Measurements from ENCODE around the gene ORMDL3. TPM values are rescaled to one million over a fixed set of nuclear protein-coding genes. Genes with fewer than 3 reads are reported as not detected.

The ORMDL3 gene
- polyA plus RNA-seq, 1 experiment, result 45.6 TPM

DNA sequence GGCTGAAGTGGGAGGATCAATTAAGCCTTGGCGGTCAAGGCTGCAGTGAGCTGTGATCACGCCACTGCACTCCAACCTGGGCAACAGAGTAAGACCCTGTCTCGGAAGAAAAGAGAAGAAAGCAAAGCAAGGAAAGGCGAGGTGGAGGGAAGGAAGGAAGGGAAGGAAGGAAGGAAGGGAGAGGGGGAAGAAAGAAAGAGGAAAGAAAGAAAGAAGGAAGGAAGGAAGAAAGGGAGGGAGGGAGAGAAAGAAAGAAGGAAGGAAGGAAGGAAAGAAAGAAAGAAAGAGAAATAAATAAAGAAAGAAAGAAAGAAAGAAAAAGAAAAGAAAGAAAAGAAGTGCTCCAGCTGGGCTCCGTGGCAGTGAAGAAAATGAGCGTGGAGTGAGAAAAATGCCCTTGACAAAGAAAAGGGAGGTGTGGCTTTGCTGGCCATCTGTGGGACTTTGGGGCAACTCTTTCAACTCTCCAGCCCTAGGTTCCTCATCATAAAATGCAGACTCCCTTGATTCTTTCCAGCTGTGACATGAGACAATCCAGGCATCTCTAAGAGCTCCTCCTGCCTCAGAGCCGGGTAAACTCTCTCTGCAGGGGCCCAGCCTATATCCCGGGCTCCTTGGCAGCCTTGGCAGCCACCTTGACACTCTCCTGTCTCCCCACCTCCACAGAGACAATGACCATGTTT, 37.8 kb upstream of the ORMDL3 start:
- CTCF ChIA-PET, result interaction anchor here (0.7 to 2.5 kb wide), 3 partner anchors 15 to 484 kb away, joined by 3 to 12 read pairs (median 3); partner anchors contain the start of gene PSMD3
- H3K9me3 ChIP-seq (ENCODE audit: control insufficient read depth, insufficient read depth, low read length), result no peaks in the 10 kb centered on the region; the same call in 1 of the 2 replicates
- H3K27ac ChIP-seq (ENCODE audit: low read depth, low read length), result no peak overlapping the region
- peaks cover 11% of the 10 kb centered on the region for H3K27me3 ChIP-seq (ENCODE audit: control insufficient read depth, insufficient read depth, low read length)
- TF ChIP-seq, protein P1, sequence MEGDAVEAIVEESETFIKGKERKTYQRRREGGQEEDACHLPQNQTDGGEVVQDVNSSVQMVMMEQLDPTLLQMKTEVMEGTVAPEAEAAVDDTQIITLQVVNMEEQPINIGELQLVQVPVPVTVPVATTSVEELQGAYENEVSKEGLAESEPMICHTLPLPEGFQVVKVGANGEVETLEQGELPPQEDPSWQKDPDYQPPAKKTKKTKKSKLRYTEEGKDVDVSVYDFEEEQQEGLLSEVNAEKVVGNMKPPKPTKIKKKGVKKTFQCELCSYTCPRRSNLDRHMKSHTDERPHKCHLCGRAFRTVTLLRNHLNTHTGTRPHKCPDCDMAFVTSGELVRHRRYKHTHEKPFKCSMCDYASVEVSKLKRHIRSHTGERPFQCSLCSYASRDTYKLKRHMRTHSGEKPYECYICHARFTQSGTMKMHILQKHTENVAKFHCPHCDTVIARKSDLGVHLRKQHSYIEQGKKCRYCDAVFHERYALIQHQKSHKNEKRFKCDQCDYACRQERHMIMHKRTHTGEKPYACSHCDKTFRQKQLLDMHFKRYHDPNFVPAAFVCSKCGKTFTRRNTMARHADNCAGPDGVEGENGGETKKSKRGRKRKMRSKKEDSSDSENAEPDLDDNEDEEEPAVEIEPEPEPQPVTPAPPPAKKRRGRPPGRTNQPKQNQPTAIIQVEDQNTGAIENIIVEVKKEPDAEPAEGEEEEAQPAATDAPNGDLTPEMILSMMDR (IDR thresholded peaks at IDR 0.05; ENCODE audit: low read depth, low read length), result no peak
- no peak for DNase-seq (ENCODE audit: low read depth, low spot score)
- POLR2A ChIA-PET, result no interaction called here
- no peak overlapping the region for H3K4me3 ChIP-seq (ENCODE audit: low read depth, low read length)

DNA sequence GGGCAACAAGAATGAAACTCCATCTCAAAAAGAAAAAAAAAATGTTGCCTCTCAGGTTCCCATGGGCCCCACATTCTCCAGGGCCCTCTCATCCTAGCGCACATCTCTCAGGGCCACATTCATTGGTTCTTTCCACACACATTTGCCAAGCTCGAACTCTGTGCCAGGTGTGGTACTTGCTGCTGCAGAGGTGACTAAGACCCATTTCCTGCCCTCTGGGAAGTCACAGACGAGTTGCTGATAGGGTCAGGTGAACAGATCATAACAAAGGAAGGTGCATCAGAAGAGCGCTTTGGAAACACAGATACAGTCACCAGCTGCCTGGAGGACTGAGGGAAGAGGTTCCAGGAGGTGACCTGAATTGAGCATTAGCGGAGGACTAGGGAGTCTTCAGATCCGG, 36.4 kb upstream of the ORMDL3 start:
- CTCF ChIA-PET, result interaction anchor here (1.5 kb wide), 1 partner anchor 18 kb away, joined by 3 read pairs; no protein-coding TSS in a partner anchor
- peaks cover 7% of the 10 kb centered on the region for H3K27me3 ChIP-seq (ENCODE audit: control insufficient read depth, insufficient read depth, low read length)
- DNase-seq (ENCODE audit: low read depth, low spot score), result no peak
- no peak overlapping the region for H3K4me3 ChIP-seq (ENCODE audit: low read depth, low read length)
- POLR2A ChIA-PET, result no interaction called here
- H3K9me3 ChIP-seq (ENCODE audit: control insufficient read depth, insufficient read depth, low read length), result no peaks in the 10 kb centered on the region; the same call in 1 of the 2 replicates
- no peak overlapping the region for H3K27ac ChIP-seq (ENCODE audit: low read depth, low read length)
- TF ChIP-seq, protein P1 (IDR thresholded peaks at IDR 0.05; ENCODE audit: low read depth, low read length), result no peak

DNA sequence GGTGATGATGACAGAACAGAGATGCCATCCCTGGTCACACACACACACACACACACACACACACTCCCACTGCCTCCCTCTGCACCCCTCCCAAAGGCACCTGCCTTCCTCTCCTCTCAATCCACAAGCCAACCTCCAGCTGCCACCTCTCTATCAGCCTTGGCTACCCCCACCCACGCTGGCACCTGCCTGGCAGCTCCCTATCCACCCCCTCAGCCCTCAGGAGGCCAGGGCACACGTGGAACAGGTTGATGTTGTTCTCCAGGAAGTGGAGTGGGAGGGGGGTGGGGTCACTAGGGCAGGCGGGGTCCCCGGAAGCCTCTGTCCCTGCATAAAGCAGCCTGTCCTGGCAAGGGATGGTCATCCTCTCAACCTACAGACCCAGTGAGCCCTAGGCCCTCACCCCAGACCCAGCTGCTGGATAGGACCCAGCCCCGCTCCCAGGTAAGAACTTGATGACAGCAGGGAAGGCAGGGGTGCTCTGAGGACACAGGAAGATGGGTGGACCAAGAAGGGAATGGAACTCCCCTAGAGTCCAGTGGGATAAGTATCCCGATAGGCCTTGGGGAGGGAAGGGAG, 35.3 kb upstream of the ORMDL3 start, which contains the start of gene GSDMA:
GSDMA (plus strand) TSS at position 363 of the 579 bp plus-strand sequence. CDS start 2,684 bp downstream, outside the sequence.
- peaks cover 9% of the 10 kb centered on the region for H3K27me3 ChIP-seq (ENCODE audit: control insufficient read depth, insufficient read depth, low read length)
- CTCF ChIA-PET, result no interaction called here
- POLR2A ChIA-PET, result interaction anchor here (0.5 kb wide), 1 partner anchor 1136 kb away, joined by 4 read pairs; no protein-coding TSS in a partner anchor
- no peaks in the 10 kb centered on the region; the same call in 1 of the 2 replicates for H3K9me3 ChIP-seq (ENCODE audit: control insufficient read depth, insufficient read depth, low read length)
- no peak within 1 kb of the TSS for H3K27ac ChIP-seq (ENCODE audit: low read depth, low read length)
- no peak within 1 kb of the TSS for H3K4me3 ChIP-seq (ENCODE audit: low read depth, low read length)
- no peak for DNase-seq (ENCODE audit: low read depth, low spot score)
- TF ChIP-seq, protein P1 (IDR thresholded peaks at IDR 0.05; ENCODE audit: low read depth, low read length), result no peak

DNA sequence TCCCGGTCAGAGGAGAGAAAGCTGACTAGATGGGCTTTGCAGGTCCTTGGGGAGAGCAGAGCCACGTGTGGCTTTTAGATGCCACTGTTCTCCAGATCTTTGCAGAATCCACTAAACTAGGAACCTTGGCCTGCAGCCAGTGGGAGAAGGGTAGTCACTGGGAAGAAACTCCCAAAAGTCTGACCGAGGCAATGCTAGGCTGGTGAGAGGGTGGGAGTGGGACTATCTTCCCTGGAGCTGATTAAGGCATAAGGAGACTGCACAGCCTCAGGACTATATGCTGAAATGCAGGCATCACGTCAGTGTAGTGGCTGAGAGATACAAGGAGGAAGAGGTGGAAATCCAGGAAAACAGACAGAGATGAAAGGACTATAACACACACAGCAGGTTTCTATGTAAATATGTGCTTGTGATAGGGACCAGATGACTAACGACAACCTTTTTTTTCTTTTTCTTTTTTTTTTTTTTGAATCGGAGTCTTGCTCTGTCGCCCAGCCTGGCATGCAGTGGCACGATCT, 33.2 kb upstream of the ORMDL3 start:
- ChIA-PET POLR2A (interaction anchor here (0.7 kb wide), 2 partner anchors 15 to 329 kb away, joined by 7 read pairs; no protein-coding TSS in a partner anchor), CTCF (interaction anchor here (6.0 kb wide), 1 partner anchor 20 kb away, joined by 64 read pairs; the partner anchor contains the start of gene PSMD3)
- Histone ChIP-seq H3K27ac (ENCODE audit: low read depth, low read length) (no peak overlapping the region), H3K4me3 (ENCODE audit: low read depth, low read length) (no peak overlapping the region), H3K9me3 (ENCODE audit: control insufficient read depth, insufficient read depth, low read length) (no peaks in the 10 kb centered on the region; the same call in 1 of the 2 replicates), H3K27me3 (ENCODE audit: control insufficient read depth, insufficient read depth, low read length) (peaks cover 3% of the 10 kb centered on the region)
- DNase-seq (ENCODE audit: low read depth, low spot score), result no peak
- TF ChIP-seq, protein P1 (IDR thresholded peaks at IDR 0.05; ENCODE audit: low read depth, low read length), result no peak

Data from AG04450 (cell line).